ENCODE results near the gene IL3. TPM values are rescaled to one million over a fixed set of nuclear protein-coding genes. Genes with fewer than 3 reads are reported as not detected.

The IL3 gene
- total and polyA plus RNA-seq, 9 of the 15 experiments (the other 6 are each of a cell fraction or from before 2014, with no cell fraction given) = not detected

- no peak for TF ChIP-seq E2F4 (CRISPR knock-in tag; IDR thresholded peaks at IDR 0.05; ENCODE audit: low read depth)
- TF ChIP-seq E2F6 (IDR thresholded peaks at IDR 0.05; ENCODE audit: borderline replicate concordance in 1 of 2, extremely low read depth in 1 of 2, insufficient read depth in 1 of 2, insufficient read length in 1 of 2, low read depth in 1 of 2, low read length in 1 of 2, poor library complexity in 1 of 2, severe bottlenecking in 1 of 2) = peak; percentile 48 to 61
- TF ChIP-seq NCOA2 (IDR thresholded peaks at IDR 0.05; ENCODE audit: partially characterized antibody in 2 of 2) = no peak
- no peak for TF ChIP-seq TRIM24 (IDR thresholded peaks at IDR 0.05)
- TF ChIP-seq ARID2 (IDR thresholded peaks at IDR 0.05) = peak; percentile 31; the same call in 1 of the 2 replicates
- 0 out of 2 replicates have a peak, but pooled peaks have one; percentile 5 for TF ChIP-seq ZBTB33 (CRISPR knock-in tag; IDR thresholded peaks at IDR 0.05)
- no peak for TF ChIP-seq EWSR1 (IDR thresholded peaks at IDR 0.05; ENCODE audit: borderline replicate concordance, low read depth, partially characterized antibody)
- peak; percentile 60 to 85 for TF ChIP-seq RAD21 (CRISPR knock-in tag; conservative IDR thresholded peaks at IDR 0.05 in 1 of 2, IDR thresholded peaks at IDR 0.05 in 1 of 2)
- TF ChIP-seq SRSF3 (IDR thresholded peaks at IDR 0.05; ENCODE audit: insufficient read depth, low read length) = no peak
- peak; percentile 63; the same call in 1 of the 2 replicates for TF ChIP-seq RB1 (IDR thresholded peaks at IDR 0.05; ENCODE audit: low read depth)
- TF ChIP-seq ZNF445 (CRISPR knock-in tag; IDR thresholded peaks at IDR 0.05; ENCODE audit: low read depth) = no peak
- no peak for TF ChIP-seq NR4A1 (CRISPR knock-in tag; IDR thresholded peaks at IDR 0.05)
- no peak for TF ChIP-seq NR4A1 (tag; IDR thresholded peaks at IDR 0.05)
- TF ChIP-seq TFAP4 (CRISPR knock-in tag; IDR thresholded peaks at IDR 0.05; ENCODE audit: borderline replicate concordance) = peak; percentile 16; the same call in 1 of the 2 replicates
- no peak for TF ChIP-seq HOXB6 (CRISPR knock-in tag; IDR thresholded peaks at IDR 0.05; ENCODE audit: borderline replicate concordance)
- TF ChIP-seq MAZ (CRISPR knock-in tag; conservative IDR thresholded peaks at IDR 0.05 in 1 of 2, IDR thresholded peaks at IDR 0.05 in 1 of 2) = 0 out of 4 replicates have a peak, but pooled peaks of 1 of the 2 experiments have one; percentile 14
- peak; percentile 89 for TF ChIP-seq HDGF (IDR thresholded peaks at IDR 0.05)
- TF ChIP-seq ZNF589 (CRISPR knock-in tag; IDR thresholded peaks at IDR 0.05; ENCODE audit: low read depth) = no peak
- TF ChIP-seq CEBPG (CRISPR knock-in tag; IDR thresholded peaks at IDR 0.05) = no peak
- no peak for TF ChIP-seq CEBPG (tag; conservative IDR thresholded peaks at IDR 0.05 in 1 of 2, IDR thresholded peaks at IDR 0.05 in 1 of 2)
- no peak for TF ChIP-seq TOE1 (IDR thresholded peaks at IDR 0.05; ENCODE audit: borderline replicate concordance)
- 0 out of 2 replicates have a peak, but pooled peaks have one; percentile 28 for TF ChIP-seq TOE1 (CRISPR knock-in tag; IDR thresholded peaks at IDR 0.05; ENCODE audit: borderline replicate concordance, low read depth)
These were observed 4.4 kb downstream of the IL3 start (continued) for GRCh38 chr5:132064738-132065331.

Data from K562 (cell line).